NT2/D1 (cell line): Measurements from ENCODE around the gene TTC39B.

ENCODE experiments used
- DNase-seq: peaks from one replicate; pipeline ENCODE4 v3.0.0-alpha.2; 2011; ENCODE audit warnings: low read depth, low spot score
- H3K27me3 ChIP-seq: 2 replicates; pipeline ENCODE4 v1.6.0; 2011; ENCODE audit warnings: mild to moderate bottlenecking; ENCODE audit not compliant: insufficient read length, insufficient read depth
- H3K36me3 ChIP-seq: 2 replicates; pipeline ENCODE4 v1.6.1; 2011; ENCODE audit warnings: mild to moderate bottlenecking, low read length, mixed read lengths; ENCODE audit not compliant: insufficient read depth, insufficient read length
- H3K4me1 ChIP-seq: 2 replicates; pipeline ENCODE4 v1.5.1; 2011; ENCODE audit not compliant: insufficient read depth, insufficient read length
- H3K4me3 ChIP-seq: 2 replicates; pipeline ENCODE4 v1.5.1; 2011; ENCODE audit warnings: low read depth; ENCODE audit not compliant: insufficient read length
- H3K9ac ChIP-seq: 2 replicates; pipeline ENCODE4 v1.6.0; 2011; ENCODE audit warnings: low read depth; ENCODE audit not compliant: insufficient read length
- H3K9me3 ChIP-seq: 2 replicates; pipeline ENCODE4 v1.5.1; 2011; ENCODE audit warnings: mild to moderate bottlenecking, low read length; ENCODE audit not compliant: insufficient read depth
- SUZ12 ChIP-seq: IDR thresholded peaks from 2 replicates; pipeline ENCODE4 v1.6.1; 2011; ENCODE audit not compliant: insufficient read length, insufficient read depth; ENCODE audit errors: extremely low read depth
- YY1 ChIP-seq: IDR thresholded peaks from 2 replicates; pipeline ENCODE4 v1.6.1; 2011; ENCODE audit not compliant: insufficient read length, insufficient read depth
- ZNF274 ChIP-seq: IDR thresholded peaks from 2 replicates; pipeline ENCODE4 v1.6.1; 2011; ENCODE audit warnings: mild to moderate bottlenecking, low read depth, low read length

Gene TTC39B

GRCh38 chr9:15155323-15155722 is 151.7 kb downstream of the TTC39B start:
- Histone ChIP-seq H3K9me3 (peaks cover 4% of the 10 kb centered on the region; the same call in 1 of the 2 replicates), H3K4me3 (no peak overlapping the region)

GRCh38 chr9:15154677-15155076 is 152.3 kb downstream of the TTC39B start:
- Histone ChIP-seq H3K27me3 (no peaks in the 10 kb centered on the region), H3K9ac (no peak overlapping the region), H3K4me1 (no peaks in the 10 kb centered on the region), H3K36me3 (no peaks in the 10 kb centered on the region), H3K9me3 (no peaks in the 10 kb centered on the region), H3K4me3 (no peak overlapping the region)
- DNase-seq, result no peak
- TF ChIP-seq SUZ12 (no peak), ZNF274 (no peak), YY1 (no peak)

More at GRCh38 chr9:15155323-15155722, 151.7 kb downstream of the TTC39B start:
- Histone ChIP-seq H3K36me3 (no peaks in the 10 kb centered on the region), H3K27me3 (no peaks in the 10 kb centered on the region), H3K9ac (no peak overlapping the region), H3K4me1 (no peaks in the 10 kb centered on the region)
- TF ChIP-seq ZNF274, result no peak
- no peak for TF ChIP-seq YY1
- no peak for TF ChIP-seq SUZ12
- no peak for DNase-seq

GRCh38 chr9:15153961-15154360 is 153.1 kb downstream of the TTC39B start:
- Histone ChIP-seq H3K27me3 (no peaks in the 10 kb centered on the region), H3K4me3 (no peak overlapping the region), H3K9me3 (no peaks in the 10 kb centered on the region), H3K9ac (no peak overlapping the region), H3K4me1 (no peaks in the 10 kb centered on the region), H3K36me3 (no peaks in the 10 kb centered on the region)
- TF ChIP-seq YY1 (no peak), ZNF274 (no peak), SUZ12 (no peak)
- DNase-seq, result no peak

GRCh38 chr9:15150939-15151338 is 156.1 kb downstream of the TTC39B start:
- no peaks in the 10 kb centered on the region for H3K4me1 ChIP-seq
- no peak overlapping the region for H3K9ac ChIP-seq
- no peak overlapping the region for H3K4me3 ChIP-seq
- no peaks in the 10 kb centered on the region for H3K27me3 ChIP-seq
- H3K36me3 ChIP-seq, result no peaks in the 10 kb centered on the region
- no peak for TF ChIP-seq SUZ12
- no peak for TF ChIP-seq YY1
- TF ChIP-seq ZNF274, result no peak
- DNase-seq, result no peak
- no peaks in the 10 kb centered on the region for H3K9me3 ChIP-seq

GRCh38 chr9:15149450-15149849 is 157.6 kb downstream of the TTC39B start:
- no peaks in the 10 kb centered on the region for H3K9me3 ChIP-seq
- TF ChIP-seq ZNF274 (no peak), YY1 (no peak), SUZ12 (no peak)
- DNase-seq, result no peak

GRCh38 chr9:15146268-15146700 is 160.7 kb downstream of the TTC39B start:
- Histone ChIP-seq H3K36me3 (no peaks in the 10 kb centered on the region), H3K4me3 (no peak overlapping the region), H3K27me3 (no peaks in the 10 kb centered on the region), H3K9me3 (no peaks in the 10 kb centered on the region), H3K9ac (no peak overlapping the region), H3K4me1 (no peaks in the 10 kb centered on the region)
- TF ChIP-seq SUZ12 (no peak), YY1 (no peak), ZNF274 (no peak)
- no peak for DNase-seq

More at GRCh38 chr9:15149450-15149849, 157.6 kb downstream of the TTC39B start:
- no peak overlapping the region for H3K4me3 ChIP-seq
- H3K36me3 ChIP-seq, result no peaks in the 10 kb centered on the region
- H3K4me1 ChIP-seq, result no peaks in the 10 kb centered on the region
- H3K27me3 ChIP-seq, result no peaks in the 10 kb centered on the region
- no peak overlapping the region for H3K9ac ChIP-seq

- Histone ChIP-seq H3K4me1 (no peaks in the 10 kb centered on the region), H3K9me3 (no peaks in the 10 kb centered on the region), H3K27me3 (no peaks in the 10 kb centered on the region), H3K9ac (no peak overlapping the region), H3K36me3 (no peaks in the 10 kb centered on the region), H3K4me3 (no peak overlapping the region)
- DNase-seq, result no peak
- TF ChIP-seq YY1, result no peak
- no peak for TF ChIP-seq ZNF274
- TF ChIP-seq SUZ12, result no peak
These were observed 162.4 kb downstream of the TTC39B start for GRCh38 chr9:15144622-15145061.
